ENCODE measurements around the gene SHH. TPM values are rescaled to one million over a fixed set of nuclear protein-coding genes. Genes with fewer than 3 reads are reported as not detected.

SHH gene
- total and polyA plus RNA-seq, 11 donors: not detected

DNA sequence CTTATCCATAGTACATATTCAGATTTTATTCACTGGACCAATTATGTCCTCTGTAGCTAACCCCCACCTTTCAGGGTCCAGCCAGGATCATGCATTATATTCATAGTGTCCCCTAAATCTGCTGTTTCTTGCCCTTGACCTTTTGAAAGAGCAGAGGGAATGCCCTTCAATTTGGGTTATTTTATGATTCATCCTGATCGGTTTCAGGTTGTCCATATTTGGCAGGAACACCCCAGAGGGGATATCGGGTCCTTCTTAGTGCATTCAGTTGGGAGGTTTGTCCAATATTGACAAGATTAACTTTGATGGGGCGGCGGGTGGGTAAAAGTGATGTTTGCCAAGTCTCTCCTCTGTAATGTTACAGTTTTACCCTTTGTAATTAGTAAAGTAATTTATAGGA lies 60.9 kb downstream of the SHH start:
- no peak for TF ChIP-seq CTCF (IDR thresholded peaks at IDR 0.05)
- TF ChIP-seq POLR2A (IDR thresholded peaks at IDR 0.05): no peak
- peaks cover 0 to 21% (median 5%) of the 10 kb centered on the region in 9 donors for H3K36me3 ChIP-seq
- no peak overlapping the region for H3K4me3 ChIP-seq
- peaks cover 0 to 92% (median 54%) of the 10 kb centered on the region in 12 donors for H3K4me1 ChIP-seq
- no peaks in the 10 kb centered on the region for H3K9me3 ChIP-seq
- H3K27me3 ChIP-seq: no peaks in the 10 kb centered on the region
- H3K27ac ChIP-seq: no peak overlapping the region
- DNase-seq (no peak), ATAC-seq (no peak)
- WGBS, 4 donors: 91 to 95% (median 93%) methylated on average over 4 of the region's 4 CpGs
- intact Hi-C loops (cut with DNase I): no loop called here

DNA sequence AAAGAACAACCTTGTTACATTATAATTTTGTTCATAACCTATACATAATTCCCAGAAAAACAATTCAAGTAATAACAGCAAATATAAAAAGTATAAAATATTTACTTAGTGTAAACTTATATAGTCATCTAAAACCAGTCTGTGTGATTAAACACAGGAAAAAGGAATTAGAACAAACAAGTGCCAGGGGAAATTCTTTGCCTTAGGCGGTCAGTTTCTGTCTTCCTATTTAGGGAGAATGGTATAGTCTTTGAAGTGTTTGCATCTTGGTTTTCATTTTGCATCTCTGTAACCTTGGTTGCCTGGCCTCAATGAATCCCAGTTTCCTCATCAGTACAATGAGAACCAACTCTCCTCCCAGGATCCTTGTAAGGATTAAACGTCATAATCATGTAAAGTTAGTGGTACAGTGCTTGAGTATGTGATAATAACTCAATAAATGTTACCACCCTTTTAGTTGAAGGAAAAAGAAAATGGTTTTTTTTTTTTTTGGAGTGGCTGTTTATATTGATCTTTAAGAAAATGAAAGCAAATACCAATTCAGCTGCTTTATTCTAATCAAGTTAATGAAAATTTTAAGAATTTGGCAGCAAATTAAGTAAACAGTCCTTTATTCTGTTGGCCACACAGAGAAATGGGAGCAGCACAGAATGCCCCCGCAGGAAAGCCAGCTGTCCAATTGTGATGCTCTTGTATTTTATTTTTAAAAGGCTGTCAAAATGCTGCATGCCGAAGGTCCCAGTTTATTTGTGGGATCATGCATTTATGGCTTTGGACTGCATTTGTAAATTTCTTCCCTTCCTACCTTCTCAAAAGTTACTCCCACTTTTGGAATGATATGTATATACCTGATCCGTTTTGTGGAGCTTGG lies 61.8 kb downstream of the SHH start:
- intact Hi-C loops (cut with DNase I): no loop called here
- H3K9me3 ChIP-seq: no peaks in the 10 kb centered on the region
- no peak overlapping the region for H3K27ac ChIP-seq
- TF ChIP-seq POLR2A (IDR thresholded peaks at IDR 0.05) (no peak), CTCF (IDR thresholded peaks at IDR 0.05) (no peak)
- DNase-seq: no peak
- no peak overlapping the region for H3K4me3 ChIP-seq
- ATAC-seq: no peak
- H3K36me3 ChIP-seq: peaks cover 0 to 26% (median 14%) of the 10 kb centered on the region in 9 donors
- WGBS, 4 donors: 82 to 86% (median 86%) methylated on average over 5 of the region's 5 CpGs
- no peaks in the 10 kb centered on the region for H3K27me3 ChIP-seq
- H3K4me1 ChIP-seq: peaks cover 0 to 84% (median 52%) of the 10 kb centered on the region in 12 donors

Other genes starting within 250 kb of the SHH start
- gene RBM33, start 167.8 kb downstream of the SHH start, total RNA-seq: 10 to 100 TPM; 13.1 to 40.8 (median 35.8) TPM
- gene RBM33, start 167.8 kb downstream of the SHH start, polyA plus RNA-seq: 10 to 100 TPM; 15.8 to 20.0 TPM